ENCODE data around the gene NR6A1.
A peak's percentile ranks its signal among the peaks of the same experiment; 100 is the strongest.

The NR6A1 gene

DNA sequence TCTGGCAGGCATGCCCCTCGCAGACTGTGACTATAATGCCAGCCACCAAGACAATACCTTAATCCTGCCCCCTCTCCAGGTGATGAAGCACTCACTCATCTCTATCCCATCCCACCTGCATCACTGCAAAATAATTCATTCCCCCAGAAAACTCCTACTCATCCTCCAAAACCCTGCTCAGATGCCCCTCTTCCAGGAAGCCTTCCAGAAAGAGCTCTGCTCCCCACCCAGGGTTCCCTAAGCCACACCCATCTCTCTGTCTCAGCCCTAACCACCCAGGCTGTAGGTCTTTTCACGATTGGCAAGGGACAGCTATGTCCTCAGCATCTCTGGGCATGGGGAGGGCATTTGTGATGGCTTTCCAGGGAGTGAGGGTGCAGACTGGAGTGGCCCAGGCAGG lies 281.1 kb downstream of the NR6A1 start:
- FAIRE-seq = no peak
- TF ChIP-seq POLR2AphosphoS5 (IDR thresholded peaks at IDR 0.05; ENCODE audit: low read depth, low read length) = no peak
- TF ChIP-seq TAF1 (IDR thresholded peaks at IDR 0.05; ENCODE audit: borderline replicate concordance, low read depth, low read length) = no peak
- no peak for TF ChIP-seq POLR2A (IDR thresholded peaks at IDR 0.05; ENCODE audit: low read depth, low read length)
- no peak for DNase-seq (ENCODE audit: insufficient read length)

DNA sequence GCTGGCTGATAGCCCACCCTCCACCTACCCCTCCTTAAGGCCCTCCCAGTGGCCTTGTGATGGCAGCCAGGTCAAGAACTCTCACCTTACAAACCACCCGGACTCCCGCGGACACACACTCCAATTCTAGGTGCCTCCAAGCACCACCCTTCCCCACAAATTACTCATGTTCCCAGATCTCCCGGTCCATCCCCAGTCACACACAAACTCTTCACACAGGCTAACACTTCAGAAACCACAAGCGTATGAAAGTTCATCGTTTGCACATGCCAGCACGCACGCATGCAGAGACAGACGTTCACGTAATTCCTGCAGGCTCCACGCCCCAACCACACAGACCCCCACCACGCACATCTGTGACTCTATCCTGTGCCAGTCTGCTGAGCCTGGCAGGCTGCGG lies 281.9 kb downstream of the NR6A1 start:
- TF ChIP-seq POLR2AphosphoS5 (IDR thresholded peaks at IDR 0.05; ENCODE audit: low read depth, low read length) = no peak
- no peak for TF ChIP-seq POLR2A (IDR thresholded peaks at IDR 0.05; ENCODE audit: low read depth, low read length)
- no peak for TF ChIP-seq TAF1 (IDR thresholded peaks at IDR 0.05; ENCODE audit: borderline replicate concordance, low read depth, low read length)
- DNase-seq (ENCODE audit: insufficient read length) (no peak), FAIRE-seq (no peak)

DNA sequence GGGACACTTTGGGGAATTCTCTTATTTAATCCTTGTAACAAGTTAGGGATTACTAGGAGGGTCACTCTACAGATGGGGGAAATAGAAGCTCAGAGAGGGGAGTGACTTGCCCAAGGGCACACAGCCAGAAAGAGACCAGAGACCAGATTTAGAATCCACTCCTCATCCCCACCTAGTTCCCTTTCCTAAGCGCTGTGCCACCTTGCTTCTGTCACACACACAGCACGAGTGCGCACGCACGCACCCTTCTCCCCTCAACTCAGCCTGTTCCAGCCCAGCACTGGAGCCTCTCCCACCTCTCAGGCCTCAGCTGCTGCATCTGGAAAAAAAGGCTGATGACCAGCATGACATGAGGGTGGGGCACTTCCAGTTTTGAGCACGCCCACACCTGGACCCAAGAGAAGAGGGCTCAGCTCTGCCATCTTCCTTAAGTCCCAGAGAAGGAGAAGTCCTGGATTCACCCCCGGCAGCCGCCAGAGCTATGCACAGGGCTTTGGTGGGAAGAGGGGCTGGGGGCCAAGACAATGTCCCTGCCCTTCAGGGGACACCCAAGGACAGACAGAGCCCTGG lies 282.4 kb downstream of the NR6A1 start:
- TF ChIP-seq POLR2AphosphoS5 (IDR thresholded peaks at IDR 0.05; ENCODE audit: low read depth, low read length) (no peak), POLR2A (IDR thresholded peaks at IDR 0.05; ENCODE audit: low read depth, low read length) (no peak), TAF1 (IDR thresholded peaks at IDR 0.05; ENCODE audit: borderline replicate concordance, low read depth, low read length) (no peak)
- DNase-seq (ENCODE audit: insufficient read length) = no peak
- no peak for FAIRE-seq

DNA sequence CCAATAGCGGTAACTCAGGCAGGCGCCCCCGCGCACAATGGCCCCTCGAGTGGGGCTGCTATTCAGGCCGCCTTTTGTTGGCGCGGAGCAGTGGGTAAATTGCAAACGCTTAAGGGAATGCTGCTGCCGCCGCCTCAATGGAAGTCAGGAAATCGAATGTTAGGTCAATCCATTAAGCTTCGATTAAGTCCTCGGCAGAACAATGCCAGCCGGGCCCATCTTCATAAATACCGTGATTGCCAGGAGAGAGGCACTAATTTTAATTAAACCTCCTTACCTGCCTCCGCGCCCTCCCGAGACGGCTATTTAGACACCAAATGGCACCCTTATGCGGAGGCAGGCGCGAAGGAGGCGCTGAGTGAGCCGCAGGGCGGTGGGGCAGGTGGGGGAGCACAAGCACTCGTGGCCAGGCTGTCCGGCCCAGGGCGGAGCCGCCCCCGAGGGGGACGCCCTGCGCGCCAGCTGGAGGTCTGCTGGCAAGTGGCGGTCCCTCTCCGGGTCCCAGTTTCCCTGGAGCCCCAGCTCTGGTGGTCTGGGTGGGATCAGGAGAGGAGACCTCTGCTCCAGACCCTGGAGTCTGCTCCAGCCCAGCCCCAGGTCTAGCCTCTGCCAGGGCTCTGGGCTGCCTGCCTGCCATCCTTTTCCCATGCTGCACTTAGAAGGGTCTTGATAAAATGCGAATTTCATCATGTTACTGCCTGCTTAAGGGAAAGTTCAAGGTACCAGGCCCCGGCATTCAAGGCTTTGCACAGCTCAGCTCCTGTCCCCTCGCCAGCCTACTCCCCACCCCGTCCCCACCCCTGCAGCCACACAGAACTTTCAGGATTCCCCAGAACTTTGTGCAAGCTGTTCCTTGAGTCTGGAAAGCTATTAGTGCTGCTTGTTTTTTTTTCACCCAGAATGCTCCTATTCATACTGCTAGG lies 283.6 kb downstream of the NR6A1 start:
- FAIRE-seq (no peak), DNase-seq (ENCODE audit: insufficient read length) (no peak)
- TF ChIP-seq TAF1 (IDR thresholded peaks at IDR 0.05; ENCODE audit: borderline replicate concordance, low read depth, low read length) (no peak), POLR2AphosphoS5 (IDR thresholded peaks at IDR 0.05; ENCODE audit: low read depth, low read length) (no peak), POLR2A (IDR thresholded peaks at IDR 0.05; ENCODE audit: low read depth, low read length) (no peak)

DNA sequence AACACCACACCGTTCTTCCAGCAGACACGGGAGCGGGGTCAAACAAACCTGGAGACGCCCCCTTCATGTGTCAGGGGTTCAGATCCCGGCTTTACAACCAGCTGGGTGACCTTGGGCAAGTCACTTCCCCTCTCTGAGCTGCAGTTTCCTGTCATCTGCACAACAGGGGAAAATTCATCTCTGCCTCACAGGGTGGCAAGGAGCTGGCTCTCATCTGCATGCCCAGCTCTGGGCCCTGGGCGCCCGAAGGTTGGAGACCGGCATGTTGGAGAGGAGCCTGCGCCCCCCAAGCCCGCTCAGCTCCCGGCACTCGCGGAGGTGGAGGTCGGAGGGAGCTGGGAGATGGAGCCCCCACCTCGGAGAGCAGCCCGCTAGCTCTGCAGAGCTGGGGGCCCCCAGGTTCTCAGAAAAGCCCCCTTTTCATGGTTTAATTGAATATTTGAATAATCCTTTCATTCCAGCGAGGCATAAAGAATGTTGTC lies 284.3 kb downstream of the NR6A1 start:
- DNase-seq (ENCODE audit: insufficient read length) = no peak
- no peak for TF ChIP-seq POLR2AphosphoS5 (IDR thresholded peaks at IDR 0.05; ENCODE audit: low read depth, low read length)
- TF ChIP-seq POLR2A (IDR thresholded peaks at IDR 0.05; ENCODE audit: low read depth, low read length) = no peak
- TF ChIP-seq TAF1 (IDR thresholded peaks at IDR 0.05; ENCODE audit: borderline replicate concordance, low read depth, low read length) = no peak
- no peak for FAIRE-seq

DNA sequence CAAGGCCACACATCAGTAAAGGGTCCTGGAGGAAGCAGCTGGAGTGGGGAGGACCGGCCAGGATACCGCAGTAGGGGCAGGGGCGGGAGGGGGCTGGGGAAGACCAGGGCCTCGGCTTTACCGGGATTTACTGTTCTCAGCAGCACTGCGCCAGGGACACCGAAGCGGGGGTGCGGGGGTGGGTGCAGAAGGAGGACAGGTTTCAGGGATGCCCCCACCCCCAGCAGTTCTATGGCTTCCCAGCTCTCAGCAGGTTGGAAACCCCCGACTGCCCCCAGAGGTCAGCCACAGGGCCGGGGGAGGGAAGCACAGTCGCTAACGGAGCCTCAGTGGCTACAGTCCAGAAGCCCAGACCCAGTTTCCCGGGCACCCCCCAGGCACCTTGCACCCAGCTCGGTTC lies 285.2 kb downstream of the NR6A1 start:
- FAIRE-seq (no peak), DNase-seq (ENCODE audit: insufficient read length) (no peak)
- TF ChIP-seq POLR2AphosphoS5 (IDR thresholded peaks at IDR 0.05; ENCODE audit: low read depth, low read length) = no peak
- no peak for TF ChIP-seq POLR2A (IDR thresholded peaks at IDR 0.05; ENCODE audit: low read depth, low read length)
- TF ChIP-seq TAF1 (IDR thresholded peaks at IDR 0.05; ENCODE audit: borderline replicate concordance, low read depth, low read length) = no peak

DNA sequence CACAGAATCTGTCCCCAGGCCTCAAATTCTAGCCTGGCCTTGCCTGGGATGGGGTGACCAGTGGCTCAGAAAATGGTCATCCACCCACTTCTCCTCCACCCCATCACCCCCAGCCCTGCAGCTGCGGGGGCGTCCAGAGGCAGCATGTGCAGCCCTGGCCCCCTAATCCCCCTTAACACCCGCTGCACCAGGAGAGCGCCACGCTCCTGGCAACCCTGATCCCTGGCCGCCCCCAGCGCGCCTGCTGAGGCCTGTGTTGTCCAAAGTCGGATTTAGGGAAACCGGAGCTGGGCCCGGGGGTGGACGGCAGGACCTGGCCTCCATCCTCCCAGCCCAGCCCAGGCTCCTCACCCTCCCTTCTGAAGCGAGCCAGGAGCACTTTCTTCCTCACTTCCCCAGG lies 285.9 kb downstream of the NR6A1 start:
- DNase-seq (ENCODE audit: insufficient read length) (no peak), FAIRE-seq (no peak)
- TF ChIP-seq TAF1 (IDR thresholded peaks at IDR 0.05; ENCODE audit: borderline replicate concordance, low read depth, low read length) = no peak
- no peak for TF ChIP-seq POLR2A (IDR thresholded peaks at IDR 0.05; ENCODE audit: low read depth, low read length)
- TF ChIP-seq POLR2AphosphoS5 (IDR thresholded peaks at IDR 0.05; ENCODE audit: low read depth, low read length) = no peak

DNA sequence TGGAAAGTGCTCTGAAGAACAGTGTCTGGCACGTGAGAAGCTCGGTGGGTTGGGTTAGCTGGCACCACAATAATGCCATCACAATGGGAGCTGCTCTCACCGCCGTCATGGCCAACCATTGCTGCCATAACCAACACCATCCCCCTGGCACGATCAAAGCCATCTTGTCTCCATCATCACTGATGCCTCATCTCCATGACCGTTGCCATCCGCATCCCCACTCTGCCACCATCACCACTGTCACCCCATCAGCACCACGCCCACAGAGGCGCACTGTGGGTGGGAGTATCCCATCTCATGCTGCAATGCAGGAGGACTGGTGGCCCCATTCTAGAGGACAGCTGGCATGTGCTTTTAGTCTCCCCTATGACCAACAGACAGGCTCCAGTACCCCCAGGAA lies 287.6 kb downstream of the NR6A1 start:
- no peak for DNase-seq (ENCODE audit: insufficient read length)
- TF ChIP-seq POLR2A (IDR thresholded peaks at IDR 0.05; ENCODE audit: low read depth, low read length) (no peak), POLR2AphosphoS5 (IDR thresholded peaks at IDR 0.05; ENCODE audit: low read depth, low read length) (no peak), TAF1 (IDR thresholded peaks at IDR 0.05; ENCODE audit: borderline replicate concordance, low read depth, low read length) (no peak)
- no peak for FAIRE-seq

DNA sequence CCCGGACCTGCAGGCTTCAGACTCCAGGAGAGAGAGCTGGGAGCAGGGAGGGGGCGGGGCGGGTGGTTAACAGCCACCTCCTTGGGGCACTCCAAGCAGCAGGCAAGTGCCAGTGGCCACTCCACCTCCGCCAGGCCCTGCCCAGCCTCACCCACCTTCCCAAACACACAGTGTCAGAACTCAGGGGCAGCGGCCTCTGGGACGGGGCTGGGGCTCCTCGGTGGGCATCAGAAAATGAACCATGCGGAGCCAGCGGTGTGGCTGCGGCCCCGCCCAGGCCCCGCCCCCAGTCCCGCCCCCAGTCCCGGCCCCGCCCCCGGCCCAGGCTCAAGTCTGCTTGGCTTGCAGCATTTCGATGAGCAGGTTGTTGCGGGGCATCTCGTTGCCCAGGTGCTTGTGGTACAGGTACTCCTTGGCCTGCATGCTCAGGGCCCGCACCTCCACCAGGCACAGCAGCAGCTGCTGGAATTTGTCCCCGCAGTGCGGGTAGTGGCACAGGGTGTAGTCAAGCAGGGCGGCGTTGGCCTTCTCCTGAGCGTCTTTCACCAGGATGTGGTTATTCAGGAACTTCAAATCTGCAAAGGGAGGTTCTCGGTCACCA lies 288.6 kb downstream of the NR6A1 start:
- no peak for TF ChIP-seq TAF1 (IDR thresholded peaks at IDR 0.05; ENCODE audit: borderline replicate concordance, low read depth, low read length)
- no peak for TF ChIP-seq POLR2A (IDR thresholded peaks at IDR 0.05; ENCODE audit: low read depth, low read length)
- TF ChIP-seq POLR2AphosphoS5 (IDR thresholded peaks at IDR 0.05; ENCODE audit: low read depth, low read length) = no peak
- DNase-seq (ENCODE audit: insufficient read length) = no peak
- FAIRE-seq = no peak

DNA sequence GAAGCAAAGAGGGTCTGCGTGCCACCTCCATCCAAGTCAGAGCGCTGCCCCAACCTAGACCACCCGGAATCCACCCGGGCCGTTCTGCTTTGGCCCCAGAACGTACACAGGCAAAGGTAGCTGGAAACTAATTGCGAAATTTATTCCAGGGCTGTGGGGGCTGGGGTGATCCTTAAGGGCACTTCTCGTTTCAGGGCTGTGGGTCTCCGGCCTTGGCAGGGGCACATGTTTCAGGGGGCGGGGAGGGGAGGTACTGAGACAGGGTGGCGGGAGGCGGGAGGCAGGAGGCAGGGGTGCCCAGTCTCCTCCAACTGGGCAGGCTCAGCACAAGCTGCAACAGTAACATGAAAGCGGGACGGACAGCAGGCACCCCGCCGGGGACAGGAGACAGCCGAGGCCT lies 290.0 kb downstream of the NR6A1 start:
- no peak for DNase-seq (ENCODE audit: insufficient read length)
- FAIRE-seq = no peak

DNA sequence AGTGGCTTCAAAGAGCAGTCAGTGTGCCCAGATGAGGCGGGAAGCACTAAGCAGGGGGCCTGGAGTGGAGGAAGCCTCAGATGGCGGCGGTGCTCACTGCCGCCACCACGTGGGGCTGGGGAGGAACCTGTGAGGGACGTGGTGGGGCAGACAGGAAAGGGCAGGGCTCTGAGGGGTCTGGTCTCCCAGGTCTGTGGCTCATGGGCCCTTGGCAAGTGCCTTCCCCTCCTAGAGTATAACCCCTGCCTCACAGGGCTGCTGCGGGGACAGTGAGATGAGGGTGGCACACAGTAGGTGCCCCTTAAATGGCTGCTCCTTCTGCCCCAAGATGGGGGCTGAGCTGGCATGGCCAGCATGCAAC lies 290.5 kb downstream of the NR6A1 start:
- FAIRE-seq (peak; percentile 64), DNase-seq (ENCODE audit: insufficient read length) (peak; percentile 84)
- TF ChIP-seq POLR2AphosphoS5 (IDR thresholded peaks at IDR 0.05; ENCODE audit: low read depth, low read length) (no peak), TAF1 (IDR thresholded peaks at IDR 0.05; ENCODE audit: borderline replicate concordance, low read depth, low read length) (no peak), POLR2A (IDR thresholded peaks at IDR 0.05; ENCODE audit: low read depth, low read length) (no peak)

More for the DNA sequence above, 290.0 kb downstream of the NR6A1 start:
- no peak for TF ChIP-seq POLR2A (IDR thresholded peaks at IDR 0.05; ENCODE audit: low read depth, low read length)
- TF ChIP-seq POLR2AphosphoS5 (IDR thresholded peaks at IDR 0.05; ENCODE audit: low read depth, low read length) = no peak
- no peak for TF ChIP-seq TAF1 (IDR thresholded peaks at IDR 0.05; ENCODE audit: borderline replicate concordance, low read depth, low read length)

All from GM12892 (cell line).